Epithelial cell of prostate (primary cell): ENCODE results near the gene RSBN1.
"Not testable (repeated sequence)": the region's sequence is repeated elsewhere in the genome, so short reads cannot be mapped to it uniquely, and the experiment has no call there.

Experiments used
- DNase-seq: peaks from one replicate; pipeline ENCODE4 v3.0.0-alpha.2; 2011; ENCODE audit warnings: low read depth, low spot score
- H3K27ac ChIP-seq: fragments of 450-650 bp; 2 replicates; pipeline ENCODE4 v1.5.1; 2017; ENCODE audit warnings: mild to moderate bottlenecking

The RSBN1 gene

GRCh38 chr1:113783254-113784103 is 28.8 kb downstream of the RSBN1 start:
- no peak for DNase-seq
- peak overlapping the region; percentile 17 for H3K27ac ChIP-seq

GRCh38 chr1:113782406-113782805 is 29.9 kb downstream of the RSBN1 start:
- DNase-seq = no peak
- no peak overlapping the region for H3K27ac ChIP-seq

GRCh38 chr1:113780374-113781146 is 31.7 kb downstream of the RSBN1 start:
- no peak for DNase-seq
- no peak overlapping the region for H3K27ac ChIP-seq

- no peak overlapping the region for H3K27ac ChIP-seq
- DNase-seq = no peak
Observed at GRCh38 chr1:113779542-113779941, 32.7 kb downstream of the RSBN1 start.

- no peak for DNase-seq
Observed at GRCh38 chr1:113777561-113777960, 34.7 kb downstream of the RSBN1 start.

GRCh38 chr1:113770031-113770430 is 42.2 kb downstream of the RSBN1 start:
- no peak overlapping the region for H3K27ac ChIP-seq
- DNase-seq = no peak

More at GRCh38 chr1:113777561-113777960, 34.7 kb downstream of the RSBN1 start:
- no peak overlapping the region for H3K27ac ChIP-seq

- H3K27ac ChIP-seq = no peak overlapping the region
- DNase-seq = no peak
Observed at GRCh38 chr1:113769601-113769970, 42.7 kb downstream of the RSBN1 start.

- no peak for DNase-seq
- no peak overlapping the region for H3K27ac ChIP-seq
Observed at GRCh38 chr1:113768916-113769600, 43.2 kb downstream of the RSBN1 start.

GRCh38 chr1:113765306-113766230 is 46.7 kb downstream of the RSBN1 start:
- no peak for DNase-seq
- no peak overlapping the region for H3K27ac ChIP-seq

GRCh38 chr1:113763661-113764060 is 48.6 kb downstream of the RSBN1 start:
- no peak overlapping the region for H3K27ac ChIP-seq
- no peak for DNase-seq

GRCh38 chr1:113761937-113762336 is 50.3 kb downstream of the RSBN1 start:
- DNase-seq = no peak
- H3K27ac ChIP-seq = no peak overlapping the region

- H3K27ac ChIP-seq = peak overlapping the region; percentile 65
- DNase-seq = no peak
Observed at GRCh38 chr1:113760102-113761080, 51.9 kb downstream of the RSBN1 start.

GRCh38 chr1:113759333-113760101 is 52.8 kb downstream of the RSBN1 start, which contains the start of gene PHTF1:
PHTF1 (minus strand) TSS chr1:113759486; CDS start chr1:113758703, 783 bp downstream.
- DNase-seq = no peak
- peak within 1 kb of the TSS; percentile 65 for H3K27ac ChIP-seq

- H3K27ac ChIP-seq = peak overlapping the region; percentile 65
- DNase-seq = no peak
Observed at GRCh38 chr1:113758631-113759332, 53.5 kb downstream of the RSBN1 start.

GRCh38 chr1:113756461-113756860 is 55.8 kb downstream of the RSBN1 start:
- no peak for DNase-seq
- no peak overlapping the region for H3K27ac ChIP-seq

GRCh38 chr1:113753333-113753732 is 58.9 kb downstream of the RSBN1 start:
- H3K27ac ChIP-seq, DNase-seq: not testable (repeated sequence)

- DNase-seq = no peak
- H3K27ac ChIP-seq = no peak overlapping the region
Observed at GRCh38 chr1:113751516-113751915, 60.8 kb downstream of the RSBN1 start.
